Stimulated activated naive CD8-positive, alpha-beta T cell treated with anti-CD3 and anti-CD28 coated beads, Interleukin-15, Interleukin-2, amounts not matched to agents 100 ng/mL and 50 ng/mL, for 24 hours (primary cell): ENCODE results near the gene CST3.
"Not testable (repeated sequence)": the region's sequence is repeated elsewhere in the genome, so short reads cannot be mapped to it uniquely, and the experiment has no call there.

ENCODE experiments used
- H3K27ac Mint-ChIP-seq: one replicate; pipeline ENCODE4 v1.8.0; 2021; ENCODE audit warnings: mild to moderate bottlenecking, mixed read lengths
- H3K27me3 Mint-ChIP-seq: one replicate; pipeline ENCODE4 v1.8.0; 2021; ENCODE audit warnings: mixed read lengths
- H3K36me3 Mint-ChIP-seq: one replicate; pipeline ENCODE4 v1.8.0; 2021; ENCODE audit warnings: low read depth, mixed read lengths
- H3K4me1 Mint-ChIP-seq: one replicate; pipeline ENCODE4 v1.8.0; 2021; ENCODE audit warnings: low read depth, mixed read lengths
- H3K4me3 Mint-ChIP-seq: one replicate; pipeline ENCODE4 v1.8.0; 2021; ENCODE audit warnings: mild to moderate bottlenecking, mixed read lengths
- H3K9me3 Mint-ChIP-seq: one replicate; pipeline ENCODE4 v1.8.0; 2021; ENCODE audit warnings: mixed read lengths

CST3 gene

DNA sequence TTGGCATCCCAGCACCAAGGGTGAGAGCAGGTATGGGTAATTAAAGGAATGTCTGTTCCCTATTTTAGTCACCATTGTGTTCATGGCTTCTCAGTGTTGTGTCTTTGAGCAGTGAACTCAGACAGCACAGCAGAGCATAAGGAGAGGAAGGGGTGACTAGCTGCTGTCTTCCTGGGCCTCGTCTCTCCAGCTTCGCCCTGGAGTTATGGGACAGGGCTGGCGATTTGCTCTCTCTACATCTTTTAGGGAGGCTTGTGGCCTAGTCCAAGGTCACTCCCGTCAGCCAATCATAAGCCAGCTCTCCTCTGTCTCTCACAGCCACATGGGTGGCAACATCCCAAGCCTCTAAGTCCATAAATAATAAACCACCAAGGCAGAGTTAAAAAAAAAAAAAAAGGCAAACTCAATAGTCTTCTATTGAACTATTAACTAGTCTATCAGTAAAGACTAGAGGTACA is 7.3 kb downstream of the CST3 start:
- H3K4me1 Mint-ChIP-seq = no peaks in the 10 kb centered on the region
- H3K4me3 Mint-ChIP-seq = no peak overlapping the region
- H3K36me3 Mint-ChIP-seq = no peaks in the 10 kb centered on the region
- no peaks in the 10 kb centered on the region for H3K27me3 Mint-ChIP-seq
- H3K9me3 Mint-ChIP-seq = no peaks in the 10 kb centered on the region
- no peak overlapping the region for H3K27ac Mint-ChIP-seq

DNA sequence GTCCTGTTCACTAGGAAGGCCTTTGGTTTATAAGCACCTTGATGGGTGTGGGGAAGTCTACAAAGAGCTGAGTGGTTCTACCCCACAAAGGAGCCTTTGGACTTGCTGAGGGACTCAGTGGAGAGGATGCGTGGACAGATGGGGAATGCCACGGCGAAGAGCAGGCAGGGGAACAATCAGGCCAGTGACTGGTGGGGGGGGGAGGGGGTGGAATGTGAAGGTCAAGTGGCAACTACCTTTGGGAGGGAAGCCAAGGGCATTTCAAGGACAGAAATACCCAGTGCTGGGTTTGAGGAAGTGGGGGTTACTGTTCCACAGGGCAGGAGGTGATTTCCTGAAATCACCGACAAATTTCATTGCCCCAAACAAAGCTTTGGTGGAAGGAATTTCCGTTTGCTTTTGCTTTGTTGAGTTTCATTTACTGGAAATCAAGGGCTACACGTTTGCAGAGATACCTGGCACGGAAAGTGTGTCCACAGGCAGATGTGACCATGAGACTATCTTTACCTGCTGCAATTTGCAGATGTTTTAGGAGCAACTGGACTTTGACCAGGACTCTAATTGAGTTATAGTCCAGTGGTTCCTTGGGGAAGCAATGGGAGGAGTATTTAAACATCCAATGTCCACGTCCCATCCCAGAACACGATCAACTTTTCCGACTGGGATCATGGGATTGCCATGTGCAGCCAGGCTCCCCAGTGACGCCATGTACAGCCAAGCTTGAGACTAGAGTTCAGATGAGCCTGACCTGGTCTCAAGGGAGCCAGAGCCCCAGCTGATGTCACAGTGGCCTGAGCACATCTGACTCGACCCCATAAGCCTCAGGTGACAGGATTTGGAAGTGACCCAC is 8.0 kb downstream of the CST3 start:
- Mint-ChIP-seq H3K4me3 (no peak overlapping the region), H3K27me3 (no peaks in the 10 kb centered on the region), H3K4me1 (no peaks in the 10 kb centered on the region), H3K9me3 (no peaks in the 10 kb centered on the region), H3K36me3 (no peaks in the 10 kb centered on the region), H3K27ac (no peak overlapping the region)

DNA sequence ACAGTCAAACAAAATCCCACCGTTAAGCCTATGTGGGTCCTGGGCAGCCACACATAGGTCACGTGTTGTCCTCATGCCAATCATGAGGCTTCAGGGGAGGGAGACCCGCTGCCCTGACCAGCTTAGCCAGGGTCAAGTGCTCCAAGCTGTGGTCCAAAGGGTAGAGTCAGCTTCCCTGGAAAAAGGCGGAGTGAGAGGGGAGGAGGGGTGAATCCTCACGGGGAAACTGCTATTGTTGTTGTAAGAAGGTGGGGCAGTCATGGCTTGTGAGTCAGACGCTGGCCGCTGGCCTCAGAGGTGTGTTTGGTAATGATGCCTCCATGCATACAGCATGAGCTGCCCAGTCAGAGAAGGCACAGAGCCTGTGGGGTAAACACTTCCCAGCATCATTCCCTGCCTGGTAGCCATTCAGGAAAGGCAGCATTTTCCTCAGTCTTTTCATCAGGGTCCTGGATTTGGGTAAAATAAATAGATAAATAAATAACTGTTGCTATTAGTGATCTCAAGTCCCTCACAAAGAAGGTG is 8.7 kb downstream of the CST3 start:
- Mint-ChIP-seq H3K36me3 (no peaks in the 10 kb centered on the region), H3K4me1 (peaks cover 5% of the 10 kb centered on the region), H3K27ac (no peak overlapping the region), H3K27me3 (no peaks in the 10 kb centered on the region), H3K4me3 (no peak overlapping the region), H3K9me3 (no peaks in the 10 kb centered on the region)

DNA sequence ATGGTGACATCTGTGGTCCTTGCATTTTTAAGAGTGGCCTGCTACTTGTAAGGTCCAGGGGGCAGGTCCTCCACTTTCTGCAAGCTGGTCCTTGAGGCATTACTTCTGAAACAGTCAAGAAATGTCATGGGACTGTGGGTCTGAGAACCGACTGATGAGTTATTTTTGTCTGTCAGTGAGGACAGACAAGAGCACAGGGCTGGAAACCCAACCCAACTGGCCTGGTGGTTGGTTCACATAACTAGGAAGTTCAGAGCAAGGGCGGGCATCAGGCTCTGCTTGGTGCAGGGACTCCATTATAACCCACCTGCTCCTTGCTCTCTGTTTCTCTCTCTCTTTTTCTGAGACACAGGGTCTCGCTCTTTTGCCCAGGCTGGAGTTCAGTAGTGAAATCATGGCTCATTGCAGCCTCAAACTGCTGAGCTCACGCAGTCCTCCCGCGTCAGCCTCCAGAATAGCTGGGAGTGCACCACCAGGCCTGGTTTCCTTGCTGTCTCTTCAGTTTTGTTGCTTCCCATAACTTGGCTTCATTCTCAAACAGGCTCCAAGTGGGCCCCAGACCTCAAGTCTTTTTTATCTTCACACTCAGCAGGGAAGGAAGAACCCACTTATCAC is 9.2 kb downstream of the CST3 start:
- Mint-ChIP-seq H3K9me3 (no peaks in the 10 kb centered on the region), H3K27ac (no peak overlapping the region), H3K27me3 (no peaks in the 10 kb centered on the region), H3K4me1 (peaks cover 5% of the 10 kb centered on the region), H3K4me3 (no peak overlapping the region), H3K36me3 (no peaks in the 10 kb centered on the region)

DNA sequence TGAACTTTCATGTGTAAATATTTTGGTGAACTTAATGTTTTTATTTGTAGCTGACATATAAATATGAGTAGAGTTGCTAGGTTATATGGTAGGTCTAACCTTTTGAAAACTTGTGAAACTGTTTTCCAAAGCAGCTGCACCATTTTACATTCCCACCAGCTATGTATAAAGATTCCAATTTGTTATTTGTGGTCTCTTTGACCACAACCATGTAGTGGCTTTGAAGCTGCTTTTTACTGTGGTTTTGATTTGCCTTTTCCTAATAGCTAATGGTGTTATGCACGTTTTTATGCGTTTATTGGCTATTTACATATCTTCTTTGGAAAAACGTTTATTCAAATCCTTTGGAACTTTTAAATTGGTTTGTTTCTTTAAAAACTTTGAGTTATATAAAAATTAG is 10.3 kb downstream of the CST3 start:
- Mint-ChIP-seq H3K4me3 (no peak overlapping the region), H3K4me1 (peaks cover 11% of the 10 kb centered on the region), H3K9me3 (no peaks in the 10 kb centered on the region), H3K36me3 (no peaks in the 10 kb centered on the region), H3K27me3 (no peaks in the 10 kb centered on the region), H3K27ac (no peak overlapping the region)

DNA sequence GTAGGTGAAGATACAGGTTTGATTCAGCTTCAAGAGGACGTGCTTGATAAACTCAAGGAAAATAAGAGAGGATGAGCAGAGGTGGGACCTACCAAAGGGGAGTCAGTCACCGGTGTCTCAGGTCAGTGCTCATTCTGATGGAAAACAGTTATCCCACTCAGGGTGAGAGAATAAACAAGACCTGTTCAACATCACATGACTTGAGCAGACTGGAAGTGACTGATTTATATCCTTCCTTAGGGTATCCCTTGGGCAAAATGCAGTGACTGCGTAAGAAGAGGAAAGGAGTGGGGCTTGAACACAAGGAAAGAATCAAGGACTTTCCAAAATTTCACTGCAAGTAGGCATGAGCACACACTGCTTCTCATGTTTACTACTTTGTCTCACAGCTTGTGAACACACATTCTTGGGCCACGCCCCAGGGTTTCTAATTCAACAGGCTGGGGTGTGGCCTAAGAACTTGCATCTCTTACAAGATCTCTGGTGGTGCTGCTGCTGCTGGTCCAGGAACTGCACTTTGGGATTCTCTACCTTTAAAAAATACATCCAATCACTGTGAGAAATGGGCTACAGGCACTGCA is 11.6 kb downstream of the CST3 start:
- Mint-ChIP-seq H3K9me3 (no peaks in the 10 kb centered on the region), H3K27me3 (peaks cover 9% of the 10 kb centered on the region), H3K27ac (no peak overlapping the region), H3K4me1 (peaks cover 11% of the 10 kb centered on the region), H3K36me3 (no peaks in the 10 kb centered on the region), H3K4me3 (no peak overlapping the region)

DNA sequence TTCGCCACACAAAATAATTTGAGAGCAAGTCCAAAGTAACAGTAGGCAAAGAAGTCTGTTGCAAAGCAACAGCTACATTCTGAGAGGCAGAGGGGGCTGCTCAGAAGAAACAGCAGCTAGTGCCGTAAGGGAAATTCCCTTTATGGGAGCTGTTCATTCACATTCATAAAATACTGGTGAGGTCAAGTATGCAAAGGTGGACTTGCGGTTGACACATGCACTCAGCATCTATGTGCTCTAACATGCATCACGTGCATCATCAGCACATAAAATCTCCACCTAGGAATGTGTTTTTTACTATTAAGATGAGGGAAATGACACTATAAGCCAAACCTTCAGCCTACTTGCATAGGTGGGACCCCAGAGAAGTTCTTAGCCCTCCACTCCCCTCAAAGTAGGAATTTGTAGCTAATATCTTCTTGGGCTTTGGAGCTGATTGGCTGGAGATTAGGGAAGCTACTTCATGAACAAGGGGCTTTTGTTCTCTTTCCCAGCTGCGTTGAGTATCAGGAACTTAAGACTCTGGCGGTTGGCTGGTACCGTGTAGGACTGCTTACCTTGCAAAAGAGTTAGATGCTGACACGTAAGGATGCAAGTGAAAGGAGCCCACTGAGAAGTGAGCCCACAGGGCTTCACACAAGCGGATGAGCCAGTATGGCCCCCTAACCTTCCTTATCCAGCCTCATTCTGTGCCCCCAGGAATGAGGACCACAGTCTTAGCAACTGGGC is 12.4 kb downstream of the CST3 start:
- no peak overlapping the region for H3K27ac Mint-ChIP-seq
- H3K27me3 Mint-ChIP-seq = peaks cover 10% of the 10 kb centered on the region
- peaks cover 11% of the 10 kb centered on the region for H3K4me1 Mint-ChIP-seq
- H3K36me3 Mint-ChIP-seq = no peaks in the 10 kb centered on the region
- no peak overlapping the region for H3K4me3 Mint-ChIP-seq
- no peaks in the 10 kb centered on the region for H3K9me3 Mint-ChIP-seq

DNA sequence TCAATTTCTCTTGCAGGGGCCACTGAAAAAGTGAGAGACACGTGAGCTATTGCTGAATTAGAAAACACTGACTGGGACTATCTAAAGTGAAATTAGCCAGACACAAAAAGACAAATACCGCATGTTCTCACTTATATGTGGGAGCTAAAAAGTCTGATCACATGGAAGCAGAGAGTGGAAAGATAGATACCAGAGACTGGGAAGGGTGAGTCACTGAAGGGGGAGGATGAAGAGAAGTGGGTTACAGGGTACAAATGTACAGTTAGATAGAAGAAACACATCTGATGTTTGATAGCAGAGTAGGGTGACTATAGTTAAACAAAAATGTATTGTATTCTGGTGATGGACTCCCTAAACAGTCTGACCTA is 13.4 kb downstream of the CST3 start:
- H3K27ac Mint-ChIP-seq = no peak overlapping the region
- H3K27me3 Mint-ChIP-seq = peaks cover 19% of the 10 kb centered on the region
- peaks cover 11% of the 10 kb centered on the region for H3K4me1 Mint-ChIP-seq
- H3K9me3 Mint-ChIP-seq = no peaks in the 10 kb centered on the region
- H3K4me3 Mint-ChIP-seq = no peak overlapping the region
- no peaks in the 10 kb centered on the region for H3K36me3 Mint-ChIP-seq

DNA sequence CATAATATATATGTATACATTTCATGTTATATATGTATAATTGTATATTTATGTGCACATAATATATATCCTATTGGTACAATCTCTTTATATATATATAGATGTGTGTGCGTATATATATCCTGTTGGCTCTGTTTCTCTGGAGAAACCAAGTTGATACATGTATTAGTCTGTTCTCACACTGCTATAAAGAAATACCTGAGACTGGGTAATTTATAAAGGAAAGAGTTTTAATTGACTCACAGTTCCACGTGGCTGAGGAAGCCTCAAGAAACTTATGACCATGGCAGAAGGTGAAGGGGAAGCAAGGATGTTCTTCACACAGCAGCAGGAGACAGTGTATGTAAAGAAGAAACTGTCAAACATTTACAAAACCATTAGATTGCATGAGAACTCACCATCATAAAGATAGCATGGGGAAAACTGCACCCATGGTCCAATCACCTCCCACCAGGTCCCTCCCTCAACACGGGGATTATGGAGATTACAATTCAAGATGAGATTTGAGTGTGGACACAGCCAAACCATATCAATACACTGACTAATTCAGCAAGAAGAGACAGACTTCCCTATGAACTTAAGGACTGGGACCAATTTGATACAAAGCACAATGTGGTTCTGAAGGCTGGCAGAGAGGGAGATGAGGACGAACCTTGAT is 14.0 kb downstream of the CST3 start:
- Mint-ChIP-seq H3K4me1 (peaks cover 11% of the 10 kb centered on the region), H3K9me3 (no peaks in the 10 kb centered on the region), H3K27me3 (peaks cover 19% of the 10 kb centered on the region), H3K4me3 (no peak overlapping the region), H3K36me3 (no peaks in the 10 kb centered on the region), H3K27ac (no peak overlapping the region)

DNA sequence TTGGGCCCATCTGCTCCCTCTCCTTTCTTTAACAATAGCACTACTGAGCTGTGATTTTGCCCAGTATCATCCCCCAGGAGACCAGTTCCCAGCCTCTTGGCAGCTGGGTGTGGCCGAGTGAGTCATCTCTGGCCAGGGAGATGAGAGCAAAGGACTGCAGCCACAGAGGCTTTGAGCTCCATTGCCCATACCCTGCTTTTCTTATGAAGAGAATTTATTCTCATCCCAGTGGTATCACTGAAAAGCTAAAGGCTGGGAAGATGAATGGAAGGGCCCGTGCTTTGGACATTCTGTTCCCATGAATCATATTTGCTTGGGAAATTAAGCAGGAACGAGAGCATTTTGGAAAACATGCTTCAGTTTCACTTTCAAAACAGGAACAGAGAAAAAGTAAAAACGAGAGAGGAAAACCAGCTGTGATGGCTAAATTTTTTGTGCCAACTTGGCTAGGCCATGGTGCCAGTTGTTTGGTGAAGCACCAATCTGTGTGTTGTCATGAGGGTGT is 14.9 kb downstream of the CST3 start:
- Mint-ChIP-seq H3K9me3 (no peaks in the 10 kb centered on the region), H3K4me3 (no peak overlapping the region), H3K4me1 (peaks cover 11% of the 10 kb centered on the region), H3K36me3 (no peaks in the 10 kb centered on the region), H3K27me3 (peaks cover 25% of the 10 kb centered on the region), H3K27ac (no peak overlapping the region)

DNA sequence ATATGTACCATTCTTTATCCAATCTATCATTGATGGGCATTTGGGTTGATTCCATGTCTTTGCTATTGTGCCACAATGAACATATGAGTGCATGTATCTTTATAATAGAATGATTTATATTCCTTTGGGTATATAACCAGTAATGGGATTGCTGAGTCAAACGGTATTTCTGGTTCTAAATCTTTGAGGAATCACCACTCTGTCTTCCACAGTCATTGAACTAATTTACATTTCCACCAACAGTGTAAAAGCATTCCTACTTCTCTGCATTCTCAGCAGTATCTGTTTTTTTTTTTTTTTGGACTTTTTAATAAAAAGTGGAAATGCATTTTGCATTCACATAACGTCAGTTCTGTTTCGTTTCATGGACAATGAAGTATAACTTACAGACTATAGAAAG is 15.4 kb downstream of the CST3 start:
- not testable (repeated sequence) for H3K4me3 Mint-ChIP-seq, H3K9me3 Mint-ChIP-seq, H3K36me3 Mint-ChIP-seq, H3K27ac Mint-ChIP-seq
- Mint-ChIP-seq H3K4me1 (peaks cover 11% of the 10 kb centered on the region), H3K27me3 (peaks cover 26% of the 10 kb centered on the region)

DNA sequence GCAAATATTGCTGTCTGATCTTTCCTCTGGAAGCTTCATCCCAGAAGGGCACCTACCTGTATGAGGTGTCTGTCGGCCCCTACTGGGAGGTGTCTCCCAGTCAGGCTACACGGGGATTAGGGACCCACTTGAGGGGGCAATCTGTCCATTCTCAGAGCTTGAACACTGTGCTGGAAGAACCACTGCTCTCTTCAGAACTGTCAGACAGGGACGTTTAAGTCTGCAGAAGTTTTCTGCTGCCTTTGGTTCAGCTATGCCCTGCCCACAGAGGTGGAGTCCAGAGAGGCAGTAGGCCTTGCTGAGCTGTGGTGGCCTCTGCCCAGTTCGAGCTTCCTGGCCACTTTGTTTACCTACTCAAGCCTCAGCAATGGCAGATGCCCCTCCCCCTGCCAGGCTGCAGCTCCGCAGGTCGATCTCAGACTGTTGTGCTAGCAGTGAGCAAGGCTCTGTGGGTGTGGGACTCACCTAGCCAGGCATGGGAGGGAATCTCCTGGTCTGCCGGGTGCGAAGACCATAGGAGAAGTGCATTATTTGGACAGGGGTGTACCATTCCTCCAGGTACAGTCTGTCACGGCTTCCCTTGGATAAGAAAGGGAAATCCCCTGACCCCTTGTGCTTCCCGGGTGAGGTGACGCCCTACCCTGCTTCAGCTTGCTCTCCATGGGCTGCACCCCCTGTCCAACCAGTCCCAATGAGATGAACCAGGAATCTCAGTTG is 16.9 kb downstream of the CST3 start:
- H3K27me3 Mint-ChIP-seq = peaks cover 31% of the 10 kb centered on the region
- H3K27ac Mint-ChIP-seq, H3K9me3 Mint-ChIP-seq, H3K36me3 Mint-ChIP-seq, H3K4me3 Mint-ChIP-seq: not testable (repeated sequence)
- H3K4me1 Mint-ChIP-seq = peaks cover 11% of the 10 kb centered on the region

DNA sequence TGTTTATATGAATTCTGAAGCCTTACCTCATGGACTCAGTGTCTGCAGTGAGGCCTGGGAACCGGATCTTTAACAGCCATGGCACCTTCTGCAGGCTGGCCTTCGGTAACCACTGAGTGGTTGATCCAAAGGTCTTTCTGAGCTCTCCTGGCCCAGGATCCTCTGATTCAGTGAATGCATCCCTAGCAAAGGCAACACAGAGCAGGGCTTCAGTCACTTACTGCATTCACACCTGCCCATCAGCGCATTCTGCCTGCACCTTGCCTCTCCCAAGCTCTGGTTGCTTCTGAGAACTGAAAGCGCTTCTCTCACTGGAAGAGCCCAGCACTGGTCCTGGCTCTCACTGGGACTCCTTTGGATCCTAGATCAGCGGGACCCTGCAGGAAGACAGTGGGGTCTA is 23.6 kb downstream of the CST3 start:
- Mint-ChIP-seq H3K27me3 (peaks cover 12% of the 10 kb centered on the region), H3K4me1 (no peaks in the 10 kb centered on the region), H3K4me3 (no peak overlapping the region), H3K9me3 (no peaks in the 10 kb centered on the region), H3K36me3 (no peaks in the 10 kb centered on the region), H3K27ac (no peak overlapping the region)

DNA sequence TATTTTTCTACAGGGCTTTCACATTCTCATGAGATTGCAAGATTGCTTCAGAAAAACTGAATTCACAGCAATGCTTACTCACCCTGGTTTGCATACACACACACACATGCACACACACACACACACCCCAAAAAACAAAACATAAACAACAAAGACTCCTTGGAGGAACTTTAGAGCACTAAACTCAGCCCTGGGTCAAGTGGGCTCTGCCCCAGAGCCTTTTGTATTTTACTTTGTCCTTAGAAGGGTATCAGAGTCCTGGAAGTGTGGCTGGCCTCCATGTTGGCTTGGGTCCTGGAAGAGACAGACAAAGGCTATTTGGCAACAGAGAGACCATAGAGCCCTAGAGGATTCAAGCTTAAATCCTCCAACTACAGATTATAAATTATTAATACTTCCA is 24.1 kb downstream of the CST3 start:
- no peaks in the 10 kb centered on the region for H3K4me1 Mint-ChIP-seq
- no peak overlapping the region for H3K4me3 Mint-ChIP-seq
- no peaks in the 10 kb centered on the region for H3K9me3 Mint-ChIP-seq
- no peak overlapping the region for H3K27ac Mint-ChIP-seq
- H3K27me3 Mint-ChIP-seq = peaks cover 12% of the 10 kb centered on the region
- no peaks in the 10 kb centered on the region for H3K36me3 Mint-ChIP-seq
